NCI-H1694 treated with DMSO at 0.1 percent for 48 hours (cell line): Measurements from ENCODE around the gene CRISP1.
"Not testable (repeated sequence)": the region's sequence is repeated elsewhere in the genome, so short reads cannot be mapped to it uniquely, and the experiment has no call there.

Experiments used
- DNase-seq: peaks from one replicate; lab custom pipeline; 2025; lab: John Stamatoyannopoulos, UW

CRISP1 gene

DNA sequence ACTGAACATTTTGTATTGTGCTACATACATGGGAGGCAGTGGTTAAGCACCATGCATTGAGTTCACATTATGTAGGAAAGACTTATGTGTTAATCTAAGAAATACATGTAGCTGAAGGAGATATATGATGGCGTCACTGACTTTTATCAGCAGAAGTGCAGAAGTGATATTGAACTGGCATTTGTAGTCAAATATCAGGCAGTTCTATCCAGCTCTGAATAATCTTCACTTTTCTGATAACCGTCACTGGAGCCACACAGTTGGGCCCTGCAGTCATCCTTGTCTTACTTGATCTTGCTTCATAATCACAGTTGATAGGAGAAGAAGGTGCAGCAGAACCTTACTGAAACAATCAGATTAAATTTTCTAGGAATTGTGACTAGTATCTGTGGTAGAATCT lies 26.4 kb downstream of the CRISP1 start:
- no peak for DNase-seq

DNA sequence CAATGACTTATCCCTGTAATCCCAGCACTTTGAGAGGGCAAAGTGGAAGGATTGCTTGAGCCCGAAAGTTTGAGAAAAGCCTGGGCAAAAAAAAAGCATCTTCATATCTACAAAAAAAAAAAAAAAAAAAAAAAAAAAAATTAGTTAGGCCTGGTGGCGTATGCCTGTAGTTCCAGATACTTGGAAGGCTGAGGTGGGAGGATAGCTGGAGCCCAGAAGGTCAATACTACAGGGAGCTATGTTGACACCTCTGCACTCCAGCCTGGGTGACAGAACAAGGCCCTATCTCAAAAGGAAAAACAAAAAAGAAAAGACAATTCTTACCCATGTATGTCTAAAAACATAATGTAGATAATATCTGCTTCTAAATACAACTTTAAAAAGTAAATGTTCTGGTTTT lies 27.2 kb downstream of the CRISP1 start:
- DNase-seq: no peak

DNA sequence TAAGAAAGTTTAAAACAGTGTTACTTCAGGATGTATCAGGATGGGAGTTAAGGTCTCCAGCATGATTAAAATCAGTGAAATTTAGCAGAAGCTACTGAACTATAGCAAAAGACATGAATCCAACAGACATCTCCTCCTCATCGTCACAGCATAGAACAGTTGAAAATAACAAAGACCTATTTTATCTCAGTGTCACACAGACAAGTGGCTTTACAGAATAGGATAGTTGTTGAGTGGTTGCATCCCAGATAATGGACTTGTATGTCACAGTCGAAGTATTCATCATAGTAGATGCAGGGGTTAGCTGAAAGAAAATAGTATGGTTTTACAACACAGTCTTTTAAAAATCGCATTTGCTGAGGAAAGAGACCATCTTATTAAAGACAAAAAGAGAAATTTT lies 31.2 kb downstream of the CRISP1 start:
- no peak for DNase-seq

GRCh38 chr6:49833386-49833785 lies 32.9 kb downstream of the CRISP1 start:
- DNase-seq: no peak

DNA sequence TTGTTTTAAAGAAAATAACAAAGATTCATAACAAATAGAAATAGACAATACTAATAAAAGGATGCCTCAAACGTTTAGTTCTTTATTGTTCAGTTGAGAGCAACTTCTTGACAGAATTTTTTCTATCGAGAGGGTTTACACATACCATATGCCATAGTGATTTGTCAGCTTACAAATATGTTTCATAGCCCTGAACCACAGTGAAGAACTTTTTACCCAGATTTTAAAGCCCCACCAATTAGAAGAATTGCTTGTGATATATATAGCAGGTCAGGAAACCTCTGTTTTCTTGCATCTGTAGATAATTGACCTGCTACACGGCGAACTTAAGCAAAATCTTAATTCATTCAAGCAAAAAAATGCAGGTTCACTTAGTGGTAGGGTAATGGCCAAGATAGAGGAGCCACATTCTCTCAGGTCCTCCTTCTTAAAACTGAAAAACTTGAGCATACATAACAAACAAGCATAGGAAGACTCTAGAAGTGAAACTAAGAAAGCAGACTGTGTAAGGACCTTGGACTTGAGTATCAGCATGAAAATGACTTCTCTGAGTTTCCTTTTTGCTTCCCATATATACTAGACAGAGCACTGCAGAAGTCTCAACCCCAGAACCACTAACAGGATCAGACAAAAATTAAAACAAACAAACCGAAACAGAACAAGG lies 39.5 kb downstream of the CRISP1 start:
- DNase-seq: no peak

DNA sequence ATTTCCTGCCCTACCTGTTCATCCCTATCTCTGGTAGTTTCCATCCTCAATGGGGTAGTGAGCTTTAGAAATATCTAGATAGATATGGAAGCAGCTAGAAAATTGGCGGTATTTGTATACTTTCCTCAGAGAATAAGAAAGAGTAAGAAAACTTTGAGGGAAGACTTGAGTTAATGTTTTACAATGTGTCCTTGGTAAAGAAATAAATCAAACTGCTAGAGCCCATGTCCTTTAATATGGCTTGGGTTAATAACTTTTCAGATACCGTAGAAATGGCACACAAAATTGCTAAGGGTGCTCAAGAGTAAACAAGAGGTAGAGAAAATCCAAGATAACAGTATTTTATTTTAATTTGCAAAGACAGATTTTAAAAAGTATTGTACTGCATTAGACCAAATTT lies 51.2 kb downstream of the CRISP1 start:
- no peak for DNase-seq

DNA sequence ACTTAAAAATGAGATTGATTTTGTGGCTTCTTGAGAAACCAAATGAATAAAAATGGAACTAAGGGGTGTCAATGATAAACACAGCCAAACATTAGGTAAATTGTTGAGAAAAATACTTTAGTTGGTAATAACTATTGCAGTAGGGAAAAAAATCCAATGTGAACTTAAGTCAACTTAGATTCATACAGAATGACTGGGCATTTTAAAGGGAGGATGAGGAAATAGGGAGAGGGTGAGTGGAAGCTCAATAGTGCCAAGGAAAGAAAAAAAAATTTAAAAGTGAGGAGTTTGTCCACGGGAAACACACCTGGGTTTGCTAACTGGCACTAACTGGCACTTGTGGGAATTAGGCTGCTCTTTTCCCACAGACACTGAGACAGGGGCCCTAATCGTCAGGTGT lies 53.1 kb downstream of the CRISP1 start:
- DNase-seq: no peak

- no peak for DNase-seq
Measured at GRCh38 chr6:49806145-49806544, 60.2 kb downstream of the CRISP1 start.

- no peak for DNase-seq
Measured at GRCh38 chr6:49805246-49805645, 61.1 kb downstream of the CRISP1 start.

DNA sequence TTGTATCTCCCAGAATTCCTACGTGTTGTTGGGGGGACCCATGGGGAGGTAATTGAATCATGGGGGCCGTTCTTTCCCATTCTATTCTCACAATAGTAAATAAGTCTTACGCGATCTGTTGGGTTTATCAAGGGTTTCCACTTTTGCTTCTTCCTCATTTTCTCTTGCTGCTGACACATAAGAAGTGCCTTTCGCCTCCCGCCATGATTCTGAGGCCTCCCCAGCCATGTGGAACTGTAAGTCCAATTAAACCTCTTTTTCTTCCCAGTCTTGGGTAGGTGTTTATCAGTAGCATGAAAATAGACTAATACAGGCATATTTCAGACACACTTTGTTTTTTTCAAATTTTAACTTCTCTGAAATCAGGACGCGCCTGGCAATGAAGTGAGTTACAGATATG lies 64.8 kb downstream of the CRISP1 start:
- DNase-seq: no peak

GRCh38 chr6:49799090-49799489 lies 67.2 kb downstream of the CRISP1 start:
- no peak for DNase-seq

- not testable (repeated sequence) for DNase-seq
Measured at GRCh38 chr6:49796842-49797455, 69.4 kb downstream of the CRISP1 start.

GRCh38 chr6:49790341-49790740 lies 76.0 kb downstream of the CRISP1 start:
- DNase-seq: no peak

GRCh38 chr6:49787176-49787575 lies 79.2 kb downstream of the CRISP1 start, which contains the start of gene PGK2:
Gene PGK2, minus strand, starts transcription at chr6:49787285. Its CDS starts 98 bp downstream, at chr6:49787187.
- no peak for DNase-seq

DNA sequence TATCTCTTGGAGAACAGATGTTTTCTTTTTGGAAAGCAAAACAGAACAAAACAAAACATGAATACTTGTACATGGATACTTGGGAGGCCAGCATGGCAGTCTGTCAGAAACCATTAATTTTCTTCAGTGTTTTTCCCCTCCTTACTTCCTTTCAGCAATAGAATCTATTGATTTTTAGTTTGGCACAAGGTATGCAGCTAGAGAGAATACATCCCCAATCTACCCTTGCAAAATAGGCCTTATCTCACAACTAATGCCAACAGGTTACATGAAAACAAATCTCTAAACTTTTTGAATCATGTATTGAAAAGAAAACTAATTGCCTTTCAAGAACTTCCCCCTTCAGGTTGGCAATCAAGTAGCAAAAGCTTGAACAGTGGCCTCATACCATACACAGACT lies 82.1 kb downstream of the CRISP1 start:
- no peak for DNase-seq
